ENCODE measurements around the gene IL12B.

DNA sequence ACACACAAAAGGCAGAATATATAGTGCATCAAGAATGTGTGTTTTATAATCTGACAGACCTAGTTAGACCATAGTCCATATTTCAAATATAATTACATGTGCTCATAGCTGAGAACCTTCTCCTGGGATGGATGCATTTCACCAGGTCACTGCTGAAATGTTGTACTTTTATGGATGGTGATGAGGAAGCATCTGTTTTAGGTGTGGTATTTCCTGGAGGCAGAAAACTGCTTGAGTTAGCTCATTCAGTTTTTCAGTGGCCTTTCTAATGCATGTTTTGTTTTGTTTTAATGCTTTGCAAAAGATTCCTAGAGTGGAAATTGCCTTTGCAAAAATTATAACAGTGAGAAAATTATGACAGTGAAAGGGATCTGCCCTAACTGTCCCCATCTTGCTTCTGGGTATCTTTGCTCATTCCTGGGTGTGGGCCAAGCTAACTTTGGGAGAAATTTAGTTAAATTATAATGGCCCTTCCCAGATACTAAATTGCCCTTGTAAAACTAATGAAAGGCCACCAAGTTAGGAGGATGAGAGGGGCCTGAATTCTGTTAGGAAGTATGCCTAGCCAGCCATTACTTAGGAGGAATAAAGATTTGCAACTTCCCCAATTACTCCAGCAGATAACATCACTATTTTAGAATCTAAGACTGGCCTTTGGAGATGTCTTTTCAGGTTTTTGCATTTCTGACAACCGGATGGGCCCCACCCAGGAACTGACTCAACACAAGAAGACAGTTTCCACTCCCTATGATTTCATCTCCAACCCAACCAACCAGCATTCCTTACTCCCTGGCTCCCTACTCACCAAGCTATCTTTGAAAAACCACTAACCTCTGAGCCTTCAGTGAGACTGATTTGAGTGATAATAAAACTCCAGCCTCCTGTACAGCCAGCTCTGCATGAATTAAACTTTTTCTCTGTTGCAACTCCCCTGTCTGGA is 7.0 kb upstream of the IL12B start:
- TF ChIP-seq, protein P1, sequence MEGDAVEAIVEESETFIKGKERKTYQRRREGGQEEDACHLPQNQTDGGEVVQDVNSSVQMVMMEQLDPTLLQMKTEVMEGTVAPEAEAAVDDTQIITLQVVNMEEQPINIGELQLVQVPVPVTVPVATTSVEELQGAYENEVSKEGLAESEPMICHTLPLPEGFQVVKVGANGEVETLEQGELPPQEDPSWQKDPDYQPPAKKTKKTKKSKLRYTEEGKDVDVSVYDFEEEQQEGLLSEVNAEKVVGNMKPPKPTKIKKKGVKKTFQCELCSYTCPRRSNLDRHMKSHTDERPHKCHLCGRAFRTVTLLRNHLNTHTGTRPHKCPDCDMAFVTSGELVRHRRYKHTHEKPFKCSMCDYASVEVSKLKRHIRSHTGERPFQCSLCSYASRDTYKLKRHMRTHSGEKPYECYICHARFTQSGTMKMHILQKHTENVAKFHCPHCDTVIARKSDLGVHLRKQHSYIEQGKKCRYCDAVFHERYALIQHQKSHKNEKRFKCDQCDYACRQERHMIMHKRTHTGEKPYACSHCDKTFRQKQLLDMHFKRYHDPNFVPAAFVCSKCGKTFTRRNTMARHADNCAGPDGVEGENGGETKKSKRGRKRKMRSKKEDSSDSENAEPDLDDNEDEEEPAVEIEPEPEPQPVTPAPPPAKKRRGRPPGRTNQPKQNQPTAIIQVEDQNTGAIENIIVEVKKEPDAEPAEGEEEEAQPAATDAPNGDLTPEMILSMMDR (IDR thresholded peaks at IDR 0.05; ENCODE audit: insufficient read depth, low read length, poor library complexity, severe bottlenecking), result no peak
- TF ChIP-seq EZH2phosphoT487 (conservative IDR thresholded peaks at IDR 0.05; ENCODE audit: low read length), result no peak
